Measurements from ENCODE around the gene CASZ1.

DNA sequence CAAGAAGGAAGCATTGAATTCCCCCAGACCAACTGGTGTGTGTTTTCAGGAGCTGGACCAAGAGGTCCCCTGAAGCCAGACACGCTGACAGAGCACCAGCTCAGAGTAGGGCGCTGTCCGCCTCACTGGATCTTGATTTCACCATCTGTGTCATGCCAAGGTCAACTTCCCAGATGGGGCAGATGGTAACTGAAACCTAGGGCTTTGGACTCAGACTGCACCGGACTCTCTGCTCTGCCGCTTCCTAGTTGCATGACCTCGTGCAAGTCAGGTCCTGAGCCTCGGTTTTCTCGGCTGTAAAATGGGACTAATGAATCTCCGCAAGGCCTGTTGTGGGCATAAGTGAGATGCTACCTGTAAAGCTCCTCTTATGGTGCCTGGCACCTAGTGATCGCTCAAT, 17.9 kb upstream of the CASZ1 start:
- TF ChIP-seq, protein P1, sequence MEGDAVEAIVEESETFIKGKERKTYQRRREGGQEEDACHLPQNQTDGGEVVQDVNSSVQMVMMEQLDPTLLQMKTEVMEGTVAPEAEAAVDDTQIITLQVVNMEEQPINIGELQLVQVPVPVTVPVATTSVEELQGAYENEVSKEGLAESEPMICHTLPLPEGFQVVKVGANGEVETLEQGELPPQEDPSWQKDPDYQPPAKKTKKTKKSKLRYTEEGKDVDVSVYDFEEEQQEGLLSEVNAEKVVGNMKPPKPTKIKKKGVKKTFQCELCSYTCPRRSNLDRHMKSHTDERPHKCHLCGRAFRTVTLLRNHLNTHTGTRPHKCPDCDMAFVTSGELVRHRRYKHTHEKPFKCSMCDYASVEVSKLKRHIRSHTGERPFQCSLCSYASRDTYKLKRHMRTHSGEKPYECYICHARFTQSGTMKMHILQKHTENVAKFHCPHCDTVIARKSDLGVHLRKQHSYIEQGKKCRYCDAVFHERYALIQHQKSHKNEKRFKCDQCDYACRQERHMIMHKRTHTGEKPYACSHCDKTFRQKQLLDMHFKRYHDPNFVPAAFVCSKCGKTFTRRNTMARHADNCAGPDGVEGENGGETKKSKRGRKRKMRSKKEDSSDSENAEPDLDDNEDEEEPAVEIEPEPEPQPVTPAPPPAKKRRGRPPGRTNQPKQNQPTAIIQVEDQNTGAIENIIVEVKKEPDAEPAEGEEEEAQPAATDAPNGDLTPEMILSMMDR (IDR thresholded peaks at IDR 0.05) = no peak
- TF ChIP-seq POLR2A (IDR thresholded peaks at IDR 0.05) = no peak
- TF ChIP-seq POLR2AphosphoS5 (IDR thresholded peaks at IDR 0.05) = no peak
